Fibroblast of mammary gland (primary cell): Measurements from ENCODE around the gene NPDC1.

Source experiments
- DNase-seq: peaks from one replicate; pipeline ENCODE4 v3.0.0-alpha.2; 2010; ENCODE audit warnings: low read depth
- H3K4me3 ChIP-seq: 2 replicates; pipeline ENCODE4 v1.5.1; 2011; ENCODE audit warnings: low read depth, mild to moderate bottlenecking, low read length, moderate library complexity; ENCODE audit not compliant: control insufficient read depth
- CTCF ChIP-seq: conservative IDR thresholded peaks from 2 replicates; pipeline ENCODE4 v1.5.1; 2011; ENCODE audit warnings: low read depth, low read length, inconsistent platforms; ENCODE audit not compliant: control insufficient read depth, insufficient read depth

The NPDC1 gene

GRCh38 chr9:137042751-137043727 is 2.9 kb downstream of the NPDC1 start:
- DNase-seq = no peak
- TF ChIP-seq CTCF = no peak
- H3K4me3 ChIP-seq = no peak overlapping the region

- DNase-seq = no peak
- H3K4me3 ChIP-seq = no peak overlapping the region
- TF ChIP-seq CTCF = no peak
Observed at GRCh38 chr9:137041124-137041523, 4.9 kb downstream of the NPDC1 start.

- H3K4me3 ChIP-seq = no peak overlapping the region
- DNase-seq = no peak
- TF ChIP-seq CTCF = no peak
Observed at GRCh38 chr9:137040568-137040967, 5.4 kb downstream of the NPDC1 start.

- DNase-seq = no peak
- TF ChIP-seq CTCF = no peak
- H3K4me3 ChIP-seq = no peak overlapping the region
Observed at GRCh38 chr9:137039611-137040366, 6.2 kb downstream of the NPDC1 start.

- TF ChIP-seq CTCF = no peak
- DNase-seq = no peak
- no peak overlapping the region for H3K4me3 ChIP-seq
Observed at GRCh38 chr9:137038916-137039315, 7.1 kb downstream of the NPDC1 start.

GRCh38 chr9:137037483-137037882 is 8.5 kb downstream of the NPDC1 start:
- no peak for DNase-seq
- TF ChIP-seq CTCF = no peak

More at GRCh38 chr9:137037483-137037882, 8.5 kb downstream of the NPDC1 start:
- no peak overlapping the region for H3K4me3 ChIP-seq
